Stimulated activated CD8-positive, alpha-beta memory T cell treated with anti-CD3 and anti-CD28 coated beads, Interleukin-12 subunit alpha, Interleukin-12 subunit beta, amount 100 ng/mL, for 24 hours (primary cell): Measurements from ENCODE around the gene TRIP13.
"Not testable (repeated sequence)": the region's sequence is repeated elsewhere in the genome, so short reads cannot be mapped to it uniquely, and the experiment has no call there.

ENCODE experiments used
- DNase-seq: peaks from one replicate; pipeline ENCODE4 v3.0.0-alpha.2; 2020; ENCODE audit errors: extremely low read depth

Gene TRIP13

GRCh38 chr5:892394-893136 is at the start of gene TRIP13, which contains the start of gene BRD9:
Gene TRIP13 (plus strand): TSS chr5:892884. CDS start chr5:892999, 115 bp downstream.
Gene BRD9 (minus strand): TSS chr5:892801. CDS start chr5:892657, 144 bp downstream.
- peak; percentile 72 for DNase-seq

- DNase-seq: not testable (repeated sequence)
These were observed 49.3 kb upstream of the TRIP13 start for GRCh38 chr5:843371-843770.

GRCh38 chr5:843926-844325 is 48.8 kb upstream of the TRIP13 start:
- not testable (repeated sequence) for DNase-seq

GRCh38 chr5:844426-844825 is 48.3 kb upstream of the TRIP13 start:
- not testable (repeated sequence) for DNase-seq

GRCh38 chr5:845031-845675 is 47.5 kb upstream of the TRIP13 start:
- DNase-seq: not testable (repeated sequence)

GRCh38 chr5:845676-846601 is 46.7 kb upstream of the TRIP13 start:
- DNase-seq: not testable (repeated sequence)

- DNase-seq: not testable (repeated sequence)
These were observed 46.0 kb upstream of the TRIP13 start for GRCh38 chr5:846602-847091.

GRCh38 chr5:847212-847611 is 45.5 kb upstream of the TRIP13 start:
- DNase-seq: not testable (repeated sequence)

GRCh38 chr5:847736-848135 is 44.9 kb upstream of the TRIP13 start:
- not testable (repeated sequence) for DNase-seq

GRCh38 chr5:848671-849111 is 44.0 kb upstream of the TRIP13 start:
- no peak for DNase-seq

- DNase-seq: no peak
These were observed 42.9 kb upstream of the TRIP13 start for GRCh38 chr5:849651-850301.

GRCh38 chr5:850511-851006 is 42.1 kb upstream of the TRIP13 start, which contains the start of gene ZDHHC11:
Gene ZDHHC11 (minus strand): TSS chr5:850986. CDS start chr5:850602, 384 bp downstream.
- DNase-seq: no peak

- no peak for DNase-seq
These were observed 41.6 kb upstream of the TRIP13 start for GRCh38 chr5:851076-851475.

- DNase-seq: no peak
These were observed 41.1 kb upstream of the TRIP13 start for GRCh38 chr5:851553-851952.

- no peak for DNase-seq
These were observed 40.7 kb upstream of the TRIP13 start for GRCh38 chr5:852018-852417.

GRCh38 chr5:852431-853401 is 40.0 kb upstream of the TRIP13 start:
- DNase-seq: no peak

GRCh38 chr5:853416-854090 is 39.1 kb upstream of the TRIP13 start:
- not testable (repeated sequence) for DNase-seq

- DNase-seq: no peak
These were observed 38.5 kb upstream of the TRIP13 start for GRCh38 chr5:854217-854616.
